Fibroblast of mammary gland (primary cell): ENCODE measurements around the gene AUTS2.

Source experiments
- DNase-seq: peaks from one replicate; pipeline ENCODE4 v3.0.0-alpha.2; 2010; ENCODE audit warnings: low read depth
- H3K4me3 ChIP-seq: 2 replicates; pipeline ENCODE4 v1.5.1; 2011; ENCODE audit warnings: low read depth, mild to moderate bottlenecking, low read length, moderate library complexity; ENCODE audit not compliant: control insufficient read depth
- CTCF ChIP-seq: conservative IDR thresholded peaks from 2 replicates; pipeline ENCODE4 v1.5.1; 2011; ENCODE audit warnings: low read depth, low read length, inconsistent platforms; ENCODE audit not compliant: control insufficient read depth, insufficient read depth

Gene AUTS2

GRCh38 chr7:70533614-70534013 is 935.3 kb downstream of the AUTS2 start:
- no peak for DNase-seq
- TF ChIP-seq CTCF, result no peak
- H3K4me3 ChIP-seq, result no peak overlapping the region

GRCh38 chr7:70539205-70539604 is 940.9 kb downstream of the AUTS2 start:
- no peak overlapping the region for H3K4me3 ChIP-seq
- DNase-seq, result no peak
- no peak for TF ChIP-seq CTCF

GRCh38 chr7:70539617-70540016 is 941.3 kb downstream of the AUTS2 start:
- no peak for DNase-seq
- no peak for TF ChIP-seq CTCF

GRCh38 chr7:70540641-70541040 is 942.4 kb downstream of the AUTS2 start:
- H3K4me3 ChIP-seq, result no peak overlapping the region
- DNase-seq, result no peak

More at GRCh38 chr7:70539617-70540016, 941.3 kb downstream of the AUTS2 start:
- no peak overlapping the region for H3K4me3 ChIP-seq

GRCh38 chr7:70542750-70543376 is 944.6 kb downstream of the AUTS2 start:
- no peak for TF ChIP-seq CTCF

More at GRCh38 chr7:70540641-70541040, 942.4 kb downstream of the AUTS2 start:
- no peak for TF ChIP-seq CTCF

GRCh38 chr7:70544016-70544415 is 945.7 kb downstream of the AUTS2 start:
- H3K4me3 ChIP-seq, result no peak overlapping the region
- TF ChIP-seq CTCF, result no peak
- DNase-seq, result no peak

More at GRCh38 chr7:70542750-70543376, 944.6 kb downstream of the AUTS2 start:
- no peak for DNase-seq
- H3K4me3 ChIP-seq, result no peak overlapping the region
